ENCODE measurements around the gene ZNF441.
A peak's percentile ranks its signal among the peaks of the same experiment; 100 is the strongest.
"Not testable (repeated sequence)": the region's sequence is repeated elsewhere in the genome, so short reads cannot be mapped to it uniquely, and the experiment has no call there.

The ZNF441 gene

DNA sequence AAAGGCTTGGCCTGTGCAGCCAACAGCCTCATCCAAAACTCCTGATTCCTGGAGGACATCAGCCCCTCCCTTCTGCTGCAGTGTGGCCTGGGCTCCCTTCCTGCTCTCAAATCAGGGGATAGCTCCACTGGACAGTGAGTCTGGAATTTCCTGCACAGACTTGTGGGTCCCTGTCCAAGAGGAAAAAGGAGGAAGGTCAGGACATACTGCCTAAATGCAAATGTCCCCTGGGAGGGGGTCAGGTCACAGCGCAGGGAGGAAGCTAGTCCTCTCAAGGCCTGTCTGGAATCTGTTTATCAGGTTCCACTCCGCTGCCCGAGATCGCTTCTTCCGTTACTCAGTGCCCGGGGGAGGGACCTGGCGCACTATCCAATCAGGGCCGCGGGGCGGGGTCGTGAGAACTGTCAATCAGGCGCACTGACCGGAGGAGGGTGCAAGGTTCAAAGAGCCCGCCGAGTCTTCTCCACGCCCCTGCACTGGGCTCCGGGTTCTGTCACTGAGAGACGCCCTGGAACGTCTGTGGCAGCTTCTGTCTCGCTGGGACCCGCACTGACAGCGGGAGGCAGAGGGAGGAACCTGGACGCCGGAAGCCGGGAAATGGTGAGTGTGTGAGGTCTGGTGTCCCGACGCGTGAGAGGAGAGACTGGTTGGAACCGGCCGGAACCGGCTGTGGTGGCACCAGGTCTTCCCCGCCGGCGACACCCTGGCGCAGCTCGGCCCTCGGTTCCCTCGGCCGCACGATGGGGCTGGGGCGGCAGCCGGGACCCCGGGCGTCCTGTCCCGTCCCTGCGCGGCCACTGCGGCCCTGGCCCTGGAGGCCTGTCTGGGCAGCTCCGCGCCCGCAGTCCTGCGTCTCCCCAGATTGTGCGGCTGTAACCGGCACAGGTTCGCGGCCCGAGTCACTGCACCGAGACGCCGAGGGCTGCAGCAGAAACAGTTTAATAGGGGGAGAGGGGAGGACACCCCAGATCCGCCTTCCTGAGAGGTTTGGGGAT, at the start of gene ZNF441:
ZNF441 (plus strand) TSS at position 404 of the 995 bp plus-strand sequence; CDS start at position 598, 194 bp downstream.
- peak; percentile 69 for DNase-seq

GRCh38 chr19:11721681-11722080, 45.1 kb upstream of the ZNF441 start:
- DNase-seq = no peak

DNA sequence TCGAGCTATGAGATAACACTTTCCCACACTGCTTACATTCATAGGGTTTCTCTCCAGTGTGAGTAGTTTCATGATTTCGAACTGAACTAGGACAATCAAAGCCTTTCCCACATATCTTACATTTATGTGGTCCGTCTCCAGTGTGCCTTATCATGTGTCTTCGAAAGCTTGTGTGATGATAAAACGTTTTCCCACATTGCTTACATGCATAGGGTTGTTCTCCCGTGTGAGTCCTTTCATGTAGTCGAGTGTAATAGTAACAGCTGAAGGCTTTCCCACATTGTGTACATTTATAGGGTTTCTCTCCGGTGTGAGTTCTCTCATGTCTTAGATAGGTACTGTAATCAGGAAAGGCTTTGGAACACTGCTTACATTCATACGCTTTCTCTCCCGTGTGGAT, 44.4 kb upstream of the ZNF441 start:
- no peak for DNase-seq

DNA sequence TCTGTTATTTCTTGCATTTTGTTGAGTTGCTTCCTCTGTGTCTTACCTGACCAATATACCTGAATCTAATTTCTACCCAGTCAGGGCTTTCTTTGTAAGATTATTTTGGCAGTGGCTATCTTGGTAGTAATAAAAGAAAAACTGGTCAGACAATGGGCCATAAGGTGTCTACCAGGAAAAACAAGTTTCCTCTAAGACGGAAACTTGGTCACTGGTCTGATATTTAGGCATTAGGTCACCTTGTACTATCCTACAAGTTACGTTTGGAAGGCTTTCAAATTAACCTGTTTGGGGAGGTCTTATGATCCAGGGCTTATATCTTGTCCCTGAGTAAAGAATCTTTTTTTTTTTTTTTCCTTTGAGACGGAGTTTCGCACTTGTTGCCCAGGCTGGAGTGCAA, 37.2 kb upstream of the ZNF441 start:
- DNase-seq = no peak

GRCh38 chr19:11735375-11735774, 31.4 kb upstream of the ZNF441 start:
- DNase-seq = no peak

DNA sequence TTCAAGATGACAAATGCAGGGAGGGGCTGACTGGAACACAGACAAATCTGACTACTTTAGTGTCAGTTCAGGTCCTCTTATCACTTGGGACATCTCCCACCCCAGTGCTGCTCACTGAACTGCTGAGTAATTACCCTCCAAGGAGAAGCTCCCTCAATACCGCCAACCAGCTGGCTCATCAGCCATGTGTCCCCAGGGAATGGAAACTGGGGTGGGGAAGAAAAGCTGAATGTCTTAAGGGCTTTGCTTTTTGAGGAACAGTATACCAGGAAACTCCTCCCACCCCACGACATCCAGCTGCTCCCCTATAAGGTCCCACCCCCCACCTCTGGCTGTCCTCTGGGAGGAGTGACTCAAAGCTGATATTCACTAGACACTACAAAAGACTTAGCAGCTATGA, 30.1 kb upstream of the ZNF441 start:
- DNase-seq = no peak

DNA sequence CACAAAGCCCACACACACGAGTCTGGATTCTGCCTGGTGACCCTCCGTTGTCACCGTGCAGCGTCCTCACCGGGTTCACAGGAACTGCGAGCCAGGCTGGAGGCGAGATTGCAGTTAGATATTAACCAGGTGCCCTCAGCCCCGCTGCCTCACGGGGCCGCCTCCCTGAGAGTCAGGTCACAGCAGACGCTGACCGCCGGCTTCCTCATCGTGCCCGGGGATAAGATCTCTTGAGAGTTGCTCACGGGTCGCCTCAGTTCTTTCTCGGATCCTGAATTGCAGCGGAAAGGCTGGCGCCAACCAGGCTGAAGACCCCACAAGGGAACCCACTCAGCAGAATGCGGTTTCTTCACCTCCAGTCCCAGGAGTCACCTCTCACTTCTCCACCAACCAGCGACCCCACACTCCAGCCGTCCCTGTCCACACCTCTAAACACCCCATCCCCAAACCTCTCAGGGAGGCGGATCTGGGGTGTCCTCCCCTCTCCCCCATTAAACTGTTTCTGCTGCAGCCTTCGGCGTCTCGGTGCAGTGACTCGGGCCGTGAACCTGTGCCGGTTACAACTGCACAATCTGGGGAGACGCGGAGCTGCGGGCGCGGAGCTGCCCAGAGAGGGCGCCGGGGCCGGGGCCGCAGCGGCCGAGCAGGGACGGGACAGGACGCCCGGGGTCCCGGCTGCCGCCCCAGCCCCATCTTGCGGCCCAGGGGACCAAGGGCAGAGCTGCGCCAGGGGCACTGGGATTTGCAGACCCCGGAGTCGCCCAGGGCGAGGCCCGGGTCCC, 28.6 kb upstream of the ZNF441 start:
- no peak for DNase-seq

DNA sequence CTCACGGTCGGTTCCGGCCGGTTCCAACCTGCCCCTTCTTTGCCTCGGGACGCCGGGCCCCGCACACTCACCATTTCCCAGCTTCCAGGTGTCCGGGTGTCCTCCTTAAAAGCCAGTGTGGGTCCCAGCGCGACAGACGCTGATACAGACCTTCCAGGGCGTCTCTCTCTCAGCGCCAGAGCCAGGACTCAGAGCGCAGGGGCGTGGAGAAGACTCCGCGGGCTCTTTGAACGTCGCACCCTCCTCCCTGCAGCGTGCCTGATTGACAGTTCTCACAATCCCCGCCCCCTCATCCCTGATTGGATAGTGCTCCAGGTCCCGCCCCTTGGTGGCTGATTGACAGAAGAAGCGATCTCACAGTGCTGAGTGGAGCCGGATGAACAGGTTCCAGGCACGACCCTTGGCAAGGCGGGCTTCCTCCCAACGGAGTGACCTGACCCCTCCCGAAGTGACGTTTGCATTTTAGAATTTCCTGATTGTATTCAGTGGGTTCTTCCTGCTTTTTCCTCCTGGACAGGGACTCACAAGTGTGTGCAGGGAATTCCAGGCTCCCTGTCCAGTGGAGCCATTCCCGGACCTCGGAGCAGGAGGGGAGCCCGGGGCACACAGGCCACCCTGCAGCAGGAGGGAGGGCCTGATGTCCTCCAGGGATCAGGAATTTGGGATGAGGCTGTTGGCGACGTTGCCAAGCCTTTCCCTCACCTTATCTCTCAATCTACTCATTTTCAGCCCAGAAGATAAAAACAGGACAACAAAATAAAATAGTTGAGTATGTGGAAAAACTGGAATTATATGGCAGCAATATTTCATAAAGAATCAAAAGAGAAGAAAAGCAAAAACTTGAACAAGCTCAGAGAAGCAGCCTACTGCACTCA, 27.8 kb upstream of the ZNF441 start, which contains the start of gene ZNF823:
ZNF823 (minus strand) TSS at position 201 of the 875 bp plus-strand sequence; CDS start at position 74, 127 bp downstream.
- DNase-seq = peak; percentile 92

DNA sequence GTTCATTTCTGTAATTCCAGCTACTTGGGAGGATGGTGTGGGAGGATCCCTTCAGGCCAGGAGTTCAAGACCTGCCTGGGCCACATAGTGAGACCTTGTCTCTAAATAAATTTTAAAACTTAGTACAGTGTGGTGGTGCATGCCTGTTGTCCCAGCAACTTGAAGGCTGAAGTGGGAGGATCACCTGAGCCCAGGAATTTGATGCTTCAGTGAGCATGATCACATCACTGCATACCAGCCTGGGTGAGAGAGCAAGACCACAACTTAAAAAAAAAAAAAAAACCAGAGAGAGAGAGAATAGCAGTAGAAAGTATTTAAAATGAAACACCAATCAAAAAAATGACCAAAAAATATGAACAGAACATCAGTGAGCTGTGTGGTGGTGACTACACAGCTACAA, 20.9 kb upstream of the ZNF441 start:
- no peak for DNase-seq

GRCh38 chr19:11747277-11747676, 19.5 kb upstream of the ZNF441 start:
- DNase-seq = no peak

DNA sequence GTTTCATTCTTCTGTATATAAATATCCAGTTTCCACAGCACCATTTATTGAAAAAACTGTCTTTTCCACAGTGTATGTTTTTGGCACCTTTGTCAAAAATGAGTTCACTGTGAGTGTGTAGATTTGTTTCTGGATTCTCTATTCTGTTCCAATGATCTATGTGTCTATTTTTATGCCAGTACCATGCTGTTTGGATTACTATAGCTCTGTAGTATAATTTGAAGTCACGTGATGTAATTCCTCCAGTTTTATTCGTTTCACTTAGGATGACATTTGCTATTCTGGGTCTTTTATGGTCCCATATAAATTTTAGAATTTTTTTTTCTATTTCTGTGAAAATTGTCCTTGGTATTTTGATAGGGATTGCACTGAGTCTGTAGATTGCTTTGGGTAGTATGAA, 17.0 kb upstream of the ZNF441 start:
- DNase-seq = no peak

- no peak for DNase-seq
Observed at GRCh38 chr19:11752244-11752736, 14.5 kb upstream of the ZNF441 start.

- no peak for DNase-seq
Observed at GRCh38 chr19:11754663-11755062, 12.1 kb upstream of the ZNF441 start.

GRCh38 chr19:11756965-11757364, 9.8 kb upstream of the ZNF441 start:
- DNase-seq = no peak

GRCh38 chr19:11759805-11760204, 7.0 kb upstream of the ZNF441 start:
- no peak for DNase-seq

- no peak for DNase-seq
Observed at GRCh38 chr19:11763117-11763516, 3.7 kb upstream of the ZNF441 start.

DNA sequence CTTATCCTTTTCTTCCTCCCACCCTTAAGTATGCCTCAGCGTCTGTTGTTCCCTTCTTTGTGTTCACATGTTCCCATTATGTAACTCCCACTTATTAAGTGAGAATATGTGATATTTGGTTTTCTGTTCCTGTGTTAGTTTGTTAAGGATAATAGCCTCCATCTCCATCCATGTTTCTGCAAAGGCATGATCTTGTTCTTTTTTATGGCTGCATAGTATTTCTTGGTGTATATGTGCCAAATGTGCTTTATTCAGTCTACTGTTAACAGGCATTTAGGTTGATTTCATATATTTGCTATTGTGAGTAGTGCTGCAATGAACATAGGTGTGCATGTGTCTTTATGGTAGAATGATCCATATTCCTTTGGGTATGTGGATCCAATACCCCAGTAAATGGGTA, 3.2 kb upstream of the ZNF441 start:
- no peak for DNase-seq

GRCh38 chr19:11767633-11768133, 883 bp downstream of the ZNF441 start:
- no peak for DNase-seq

GRCh38 chr19:11769995-11770394, 3.2 kb downstream of the ZNF441 start:
- no peak for DNase-seq

- DNase-seq = not testable (repeated sequence)
Observed at GRCh38 chr19:11771520-11771919, 4.7 kb downstream of the ZNF441 start.

DNA sequence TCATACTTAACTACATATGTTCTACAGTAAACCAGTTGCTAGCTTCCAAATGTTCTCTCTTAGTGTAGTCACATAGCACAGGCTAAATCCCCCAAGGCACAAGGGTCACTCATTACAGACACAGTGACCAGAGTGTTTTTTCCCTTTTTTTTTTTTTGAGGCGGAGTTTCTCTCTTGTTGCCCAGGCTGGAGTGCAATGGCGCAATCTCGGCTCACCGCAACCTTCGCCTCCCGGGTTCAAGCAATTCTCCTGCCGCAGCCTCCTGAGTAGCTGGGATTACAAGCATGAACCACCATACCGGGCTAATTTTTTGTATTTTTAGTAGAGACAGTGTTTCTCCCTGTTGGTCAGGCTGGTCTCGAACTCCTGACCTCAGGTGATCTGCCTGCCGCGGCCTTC, 9.9 kb downstream of the ZNF441 start:
- not testable (repeated sequence) for DNase-seq

- no peak for DNase-seq
Observed at GRCh38 chr19:11780431-11781020, 13.7 kb downstream of the ZNF441 start.
